ENCODE data around the gene ANKK1. TPM values are rescaled to one million over a fixed set of nuclear protein-coding genes. Genes with fewer than 3 reads are reported as not detected.

The ANKK1 gene
- polyA plus RNA-seq, 3 donors: 0.07 to 0.09 TPM; not detected in 1

DNA sequence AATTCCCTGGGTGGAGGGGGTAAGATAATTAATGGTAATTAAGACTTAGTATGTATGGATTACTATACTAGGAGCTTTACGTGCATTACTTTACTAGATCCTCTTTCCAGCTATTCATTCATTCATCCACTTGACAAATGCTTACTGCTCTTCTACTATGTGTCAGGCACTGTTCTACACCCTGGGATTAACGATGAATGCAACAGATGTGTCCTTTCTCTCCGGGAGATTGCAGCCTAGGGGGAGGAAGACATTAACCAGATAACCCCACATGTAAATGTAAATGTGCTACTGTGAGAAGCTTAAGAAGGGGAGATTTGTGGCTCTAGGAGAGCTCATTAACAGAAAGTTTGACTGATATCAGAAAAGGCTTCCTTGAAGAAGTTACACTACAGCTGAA lies 1.7 kb downstream of the ANKK1 start:
- no peak overlapping the region for H3K4me3 ChIP-seq (replicated peaks in 1 of 3; ENCODE audit: low read depth in 2 of 3, low read length in 3 of 3)
- Mint-ChIP-seq H3K9me3 (no peaks in the 10 kb centered on the region), H3K36me3 (no peaks in the 10 kb centered on the region), H3K27me3 (ENCODE audit: low read depth in 3 of 3) (peaks cover 3 to 13% (median 11%) of the 10 kb centered on the region in 3 donors), H3K27ac (no peak overlapping the region), H3K4me3 (no peak overlapping the region), H3K4me1 (no peaks in the 10 kb centered on the region)
- no peaks in the 10 kb centered on the region for H3K36me3 ChIP-seq (replicated peaks in 1 of 2; ENCODE audit: control insufficient read depth in 1 of 2, insufficient read depth in 2 of 2, low read length in 2 of 2)
- no peak for DNase-seq
- no peaks in the 10 kb centered on the region for H3K4me1 ChIP-seq (ENCODE audit: control insufficient read depth in 1 of 2, insufficient read depth in 2 of 2, low read length in 2 of 2)
- no peaks in the 10 kb centered on the region for H3K79me2 ChIP-seq (ENCODE audit: insufficient read depth, low read length)
- no peaks in the 10 kb centered on the region for H3K9me3 ChIP-seq (replicated peaks in 1 of 2; ENCODE audit: control insufficient read depth in 1 of 2, insufficient read depth in 1 of 2, low read length in 2 of 2)
- intact Hi-C loops (cut with micrococcal nuclease): no loop called here
- no CpG with 5 or more reads among the region's 3 CpGs for whole genome bisulfite sequencing (ENCODE audit: insufficient coverage)
- H2AFZ ChIP-seq (ENCODE audit: insufficient read depth, low read depth, low read length, poor library complexity, severe bottlenecking): no peak overlapping the region
- no peak overlapping the region for H3K4me2 ChIP-seq (replicated peaks; ENCODE audit: extremely low read depth, low read length, poor library complexity, severe bottlenecking)
- H4K20me1 ChIP-seq (ENCODE audit: insufficient read depth, low read length): no peaks in the 10 kb centered on the region
- H3K27me3 ChIP-seq (ENCODE audit: control insufficient read depth in 2 of 2, insufficient read depth in 2 of 2, low read length in 2 of 2): peaks cover 0 to 29% of the 10 kb centered on the region in 2 donors
- no peak overlapping the region for H3K9ac ChIP-seq (ENCODE audit: insufficient read depth, low read length, poor library complexity, severe bottlenecking)
- TF ChIP-seq, protein P1, sequence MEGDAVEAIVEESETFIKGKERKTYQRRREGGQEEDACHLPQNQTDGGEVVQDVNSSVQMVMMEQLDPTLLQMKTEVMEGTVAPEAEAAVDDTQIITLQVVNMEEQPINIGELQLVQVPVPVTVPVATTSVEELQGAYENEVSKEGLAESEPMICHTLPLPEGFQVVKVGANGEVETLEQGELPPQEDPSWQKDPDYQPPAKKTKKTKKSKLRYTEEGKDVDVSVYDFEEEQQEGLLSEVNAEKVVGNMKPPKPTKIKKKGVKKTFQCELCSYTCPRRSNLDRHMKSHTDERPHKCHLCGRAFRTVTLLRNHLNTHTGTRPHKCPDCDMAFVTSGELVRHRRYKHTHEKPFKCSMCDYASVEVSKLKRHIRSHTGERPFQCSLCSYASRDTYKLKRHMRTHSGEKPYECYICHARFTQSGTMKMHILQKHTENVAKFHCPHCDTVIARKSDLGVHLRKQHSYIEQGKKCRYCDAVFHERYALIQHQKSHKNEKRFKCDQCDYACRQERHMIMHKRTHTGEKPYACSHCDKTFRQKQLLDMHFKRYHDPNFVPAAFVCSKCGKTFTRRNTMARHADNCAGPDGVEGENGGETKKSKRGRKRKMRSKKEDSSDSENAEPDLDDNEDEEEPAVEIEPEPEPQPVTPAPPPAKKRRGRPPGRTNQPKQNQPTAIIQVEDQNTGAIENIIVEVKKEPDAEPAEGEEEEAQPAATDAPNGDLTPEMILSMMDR (IDR thresholded peaks at IDR 0.05): no peak
- H3K27ac ChIP-seq (ENCODE audit: low read depth in 1 of 2, low read length in 2 of 2): no peak overlapping the region

DNA sequence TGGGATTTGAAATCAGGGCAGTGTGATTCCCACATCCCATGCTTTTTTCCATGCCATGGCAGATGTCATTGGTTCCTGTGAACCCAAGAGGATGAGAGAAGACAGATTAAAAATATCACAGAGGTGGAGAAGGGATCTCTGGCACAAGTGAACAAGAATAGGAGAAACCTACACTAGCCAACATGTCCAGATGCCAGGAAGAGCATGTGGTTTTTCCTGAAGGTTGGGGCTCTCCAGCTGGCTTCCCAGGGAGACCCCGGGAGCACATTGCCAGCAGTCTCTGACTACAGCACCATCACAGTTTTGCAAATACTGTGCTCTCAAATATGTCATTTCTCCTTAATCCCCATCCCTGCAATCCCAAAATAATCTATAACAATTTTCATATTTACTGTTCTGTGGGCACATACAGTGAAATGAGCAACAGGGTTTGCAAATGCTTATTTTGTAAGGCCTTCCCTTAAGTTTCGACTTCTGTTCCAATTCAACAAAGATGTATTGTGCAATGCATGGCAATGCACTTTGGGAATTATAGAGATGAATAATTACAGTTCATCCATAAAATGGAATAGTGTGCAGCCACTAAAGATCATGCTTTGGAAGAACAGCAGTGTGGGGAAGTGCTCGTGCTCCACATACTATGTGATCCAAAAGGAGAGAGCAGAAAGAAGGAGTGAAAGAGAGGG lies 4.8 kb downstream of the ANKK1 start:
- Mint-ChIP-seq H3K4me3 (no peak overlapping the region), H3K9me3 (no peaks in the 10 kb centered on the region), H3K27me3 (ENCODE audit: low read depth in 3 of 3) (peaks cover 0 to 7% (median 3%) of the 10 kb centered on the region in 3 donors), H3K27ac (no peak overlapping the region), H3K36me3 (no peaks in the 10 kb centered on the region), H3K4me1 (no peaks in the 10 kb centered on the region)
- TF ChIP-seq, protein P1 (IDR thresholded peaks at IDR 0.05): no peak
- Histone ChIP-seq H3K27ac (ENCODE audit: low read depth in 1 of 2, low read length in 2 of 2) (no peak overlapping the region), H3K9me3 (replicated peaks in 1 of 2; ENCODE audit: control insufficient read depth in 1 of 2, insufficient read depth in 1 of 2, low read length in 2 of 2) (no peaks in the 10 kb centered on the region), H3K4me2 (replicated peaks; ENCODE audit: extremely low read depth, low read length, poor library complexity, severe bottlenecking) (no peak overlapping the region), H2AFZ (ENCODE audit: insufficient read depth, low read depth, low read length, poor library complexity, severe bottlenecking) (no peak overlapping the region), H3K36me3 (replicated peaks in 1 of 2; ENCODE audit: control insufficient read depth in 1 of 2, insufficient read depth in 2 of 2, low read length in 2 of 2) (no peaks in the 10 kb centered on the region), H3K4me1 (ENCODE audit: control insufficient read depth in 1 of 2, insufficient read depth in 2 of 2, low read length in 2 of 2) (no peaks in the 10 kb centered on the region), H3K4me3 (replicated peaks in 1 of 3; ENCODE audit: low read depth in 2 of 3, low read length in 3 of 3) (no peak overlapping the region), H3K9ac (ENCODE audit: insufficient read depth, low read length, poor library complexity, severe bottlenecking) (no peak overlapping the region), H4K20me1 (ENCODE audit: insufficient read depth, low read length) (no peaks in the 10 kb centered on the region), H3K27me3 (ENCODE audit: control insufficient read depth in 2 of 2, insufficient read depth in 2 of 2, low read length in 2 of 2) (peaks cover 0 to 20% of the 10 kb centered on the region in 2 donors), H3K79me2 (ENCODE audit: insufficient read depth, low read length) (no peaks in the 10 kb centered on the region)
- no peak for DNase-seq
- WGBS (ENCODE audit: insufficient coverage): 100% methylated on average over 2 of the region's 3 CpGs
- intact Hi-C loops (cut with micrococcal nuclease): no loop called here

Measured in CD14-positive monocyte (primary cell).